Uterus (tissue), 2 donors: ENCODE data around the gene TCF12.

Experiments
- CTCF ChIP-seq, 4 experiments: fragments of 200-600 bp in 2 of 4; fragments of 450-650 bp in 2 of 4; sonication (generic) in 2 of 4; IDR thresholded peaks; one replicate each; pipeline ENCODE4 v1.5.1; 2016 to 2019; ENCODE audit warnings: antibody characterized with exemption in 4 of 4, mild to moderate bottlenecking in 2 of 4, moderate library complexity in 1 of 4
- POLR2A ChIP-seq, 2 donors: fragments of 450-650 bp; IDR thresholded peaks; one replicate each; pipeline ENCODE4 v1.6.1; 2016; ENCODE audit warnings: antibody characterized with exemption in 2 of 2, mild to moderate bottlenecking in 1 of 2, moderate library complexity in 1 of 2

DNA sequence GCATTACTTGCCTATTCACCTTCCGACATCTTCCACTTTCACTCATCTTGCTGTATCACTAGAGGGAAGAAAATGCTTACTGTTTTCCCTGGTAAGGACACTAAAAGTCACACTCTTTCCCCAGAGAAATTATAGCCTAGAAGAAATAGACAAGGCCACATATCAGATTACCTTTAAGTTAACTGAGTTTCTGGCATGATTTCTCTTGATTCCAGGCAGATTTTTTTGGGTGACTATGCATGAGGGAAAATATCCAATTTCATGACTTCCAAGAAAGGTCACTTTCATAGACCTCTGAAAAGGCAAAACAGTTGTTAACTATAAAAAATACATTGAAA lies 30.3 kb downstream of the TCF12 start:
- no peak for TF ChIP-seq POLR2A (IDR thresholded peaks at IDR 0.05)
- no peak for TF ChIP-seq CTCF (IDR thresholded peaks at IDR 0.05)
